SK-N-SH (cell line): ENCODE results near the gene VPS9D1. TPM values are rescaled to one million over a fixed set of nuclear protein-coding genes. Genes with fewer than 3 reads are reported as not detected.

Experiments used
- CTCF ChIA-PET: fragments of 300-600, 350-600 bp; formaldehyde crosslinking; extraction: SDS; loops from one replicate; lab custom pipeline; 2021; lab: Yijun Ruan, JAX
- POLR2A ChIA-PET: fragments of 350-600 bp; sonication (Branson Sonifier 250); formaldehyde crosslinking; extraction: SDS; loops from one replicate; lab custom pipeline; 2020; ENCODE audit warnings: antibody characterized with exemption, inconsistent platforms; lab: Yijun Ruan, JAX
- DNase-seq: peaks from one replicate; pipeline ENCODE4 v3.0.0; 2012
- H2AFZ ChIP-seq: fragments of 200-600 bp; sonication (generic); 2 replicates; pipeline ENCODE4 v1.8.1; 2016; ENCODE audit warnings: antibody characterized with exemption, mild to moderate bottlenecking, low read depth
- H3F3A ChIP-seq: fragments of 200-600 bp; sonication (generic); replicated peaks from 2 replicates; pipeline ENCODE3; 2016; ENCODE audit warnings: antibody characterized with exemption, mild to moderate bottlenecking; ENCODE audit not compliant: insufficient read depth
- H3K27ac ChIP-seq, 2 experiments: fragments of 200-500 bp in 1 of 2; fragments of 200-600 bp in 1 of 2; sonication (Bioruptor generic) in 1 of 2; sonication (generic), shearing (Covaris generic) in 1 of 2; 2 replicates each; pipeline versions ENCODE4 v1.5.1 to v1.6.1; 2014 to 2016; ENCODE audit warnings: low read depth in 2 of 2, inconsistent platforms in 1 of 2, low read length in 1 of 2, mild to moderate bottlenecking in 1 of 2, mixed read lengths in 1 of 2
- H3K27me3 ChIP-seq: fragments of 200-600 bp; sonication (generic), shearing (Covaris generic); 2 replicates; pipeline ENCODE4 v1.6.1; 2016; ENCODE audit warnings: mixed run types; ENCODE audit not compliant: insufficient read depth
- H3K36me3 ChIP-seq, 2 experiments: fragments of 200-500 bp in 1 of 2; fragments of 200-600 bp in 1 of 2; sonication (Bioruptor generic) in 1 of 2; sonication (generic) in 1 of 2; replicated peaks in 1 of 2; 2 replicates each; pipeline versions ENCODE3 to v1.5.1; 2014 to 2016; ENCODE audit warnings: low read length in 1 of 2, mild to moderate bottlenecking in 1 of 2; ENCODE audit not compliant: insufficient read depth in 2 of 2, control insufficient read depth in 1 of 2
- H3K4me1 ChIP-seq, 2 experiments: fragments of 200-500 bp in 1 of 2; fragments of 200-600 bp in 1 of 2; sonication (Bioruptor generic) in 1 of 2; sonication (generic), shearing (Covaris generic) in 1 of 2; 2 replicates each; pipeline versions ENCODE4 v1.5.1 to v1.6.1; 2014 to 2016; ENCODE audit warnings: low read depth in 1 of 2, low read length in 1 of 2, mixed run types in 1 of 2; ENCODE audit not compliant: insufficient read depth in 2 of 2, control insufficient read depth in 1 of 2
- H3K4me2 ChIP-seq: fragments of 200-600 bp; sonication (generic), shearing (Covaris generic); 2 replicates; pipeline ENCODE4 v1.6.1; 2017; ENCODE audit warnings: mixed run types
- H3K4me3 ChIP-seq, 2 experiments: fragments of 200-500 bp in 1 of 2; fragments of 200-600 bp in 1 of 2; sonication (Bioruptor generic) in 1 of 2; sonication (generic), shearing (Covaris generic) in 1 of 2; 2 replicates each; pipeline versions ENCODE4 v1.5.1 to v1.8.1; 2014 to 2016; ENCODE audit warnings: low read depth in 2 of 2, inconsistent platforms in 1 of 2, low read length in 1 of 2, mild to moderate bottlenecking in 1 of 2, mixed read lengths in 1 of 2, moderate library complexity in 1 of 2
- H3K79me2 ChIP-seq: fragments of 200-600 bp; sonication (generic); 2 replicates; pipeline ENCODE4 v1.8.1; 2017; ENCODE audit warnings: mild to moderate bottlenecking; ENCODE audit not compliant: insufficient read depth
- H3K9ac ChIP-seq: fragments of 200-600 bp; sonication (generic); 2 replicates; pipeline ENCODE4 v1.6.1; 2017; ENCODE audit warnings: mixed run types
- H3K9me2 ChIP-seq: fragments of 200-600 bp; sonication (generic); 2 replicates; pipeline ENCODE4 v1.6.1; 2017; ENCODE audit warnings: mixed run types
- H3K9me3 ChIP-seq: fragments of 200-600 bp; sonication (generic); 2 replicates; pipeline ENCODE4 v1.6.1; 2017; ENCODE audit warnings: mixed run types, mild to moderate bottlenecking, moderate library complexity
- H4K20me1 ChIP-seq: fragments of 200-600 bp; sonication (generic); 2 replicates; pipeline ENCODE4 v1.6.1; 2017; ENCODE audit warnings: mild to moderate bottlenecking, mixed run types; ENCODE audit not compliant: insufficient read depth
- CHD2 ChIP-seq: fragments of 150-350 bp; IDR thresholded peaks from 2 replicates; pipeline ENCODE4 v1.6.1; 2018; ENCODE audit warnings: low read length; ENCODE audit not compliant: partially characterized antibody
- ELF1 ChIP-seq: IDR thresholded peaks from 2 replicates; pipeline ENCODE4 v1.4.0; 2012
- EP300 ChIP-seq, 2 experiments: IDR thresholded peaks; 2 replicates each; pipeline versions ENCODE4 v1.4.0 to v1.6.1; 2012; ENCODE audit warnings: borderline replicate concordance in 1 of 2, low read depth in 1 of 2, low read length in 1 of 2
- FOSL2 ChIP-seq: IDR thresholded peaks from 2 replicates; pipeline ENCODE4 v1.4.0; 2012; ENCODE audit warnings: low read depth, mild to moderate bottlenecking, moderate library complexity, borderline replicate concordance
- FOXJ3 ChIP-seq: sonication (generic); formaldehyde crosslinking; IDR thresholded peaks from 2 replicates; pipeline ENCODE4 v1.5.1; 2020; ENCODE audit warnings: mild to moderate bottlenecking, missing genetic modification reagents
- FOXM1 ChIP-seq: IDR thresholded peaks from 2 replicates; pipeline ENCODE4 v1.4.0; 2012; ENCODE audit warnings: low read depth, mild to moderate bottlenecking
- GABPA ChIP-seq: IDR thresholded peaks from 2 replicates; pipeline ENCODE4 v1.4.0; 2012; ENCODE audit warnings: low read depth, mild to moderate bottlenecking
- GATA2 ChIP-seq: sonication (generic); formaldehyde crosslinking; IDR thresholded peaks from 2 replicates; pipeline ENCODE4 v1.5.0; 2020; ENCODE audit warnings: mild to moderate bottlenecking, missing genetic modification reagents
- IRF3 ChIP-seq: fragments of 150-350 bp; IDR thresholded peaks from 2 replicates; pipeline ENCODE4 v1.6.1; 2016; ENCODE audit warnings: mild to moderate bottlenecking, low read depth, low read length
- JUND ChIP-seq: IDR thresholded peaks from 2 replicates; pipeline ENCODE4 v1.4.0; 2012
- MAX ChIP-seq: IDR thresholded peaks from 2 replicates; pipeline ENCODE4 v1.4.0; 2012; ENCODE audit warnings: low read depth
- MXI1 ChIP-seq: IDR thresholded peaks from 2 replicates; pipeline ENCODE4 v1.6.1; 2012; ENCODE audit warnings: mild to moderate bottlenecking, low read depth, low read length, improper control_type of control experiment
- NRF1 ChIP-seq: IDR thresholded peaks from 2 replicates; pipeline ENCODE4 v1.6.1; 2012; ENCODE audit warnings: low read depth, mild to moderate bottlenecking, low read length
- POLR2AphosphoS5 ChIP-seq: IDR thresholded peaks from 2 replicates; pipeline ENCODE4 v1.6.1; 2012; ENCODE audit warnings: low read depth, low read length
- RAD21 ChIP-seq: IDR thresholded peaks from 2 replicates; pipeline ENCODE4 v1.6.1; 2012; ENCODE audit warnings: mild to moderate bottlenecking, low read length
- RXRA ChIP-seq: IDR thresholded peaks from 2 replicates; pipeline ENCODE4 v1.4.0; 2012; ENCODE audit warnings: low read depth, mild to moderate bottlenecking, borderline replicate concordance
- TAF1 ChIP-seq: IDR thresholded peaks from 2 replicates; pipeline ENCODE4 v1.6.1; 2012; ENCODE audit warnings: low read depth, mild to moderate bottlenecking, low read length, moderate library complexity, borderline replicate concordance
- TCF12 ChIP-seq: IDR thresholded peaks from 2 replicates; pipeline ENCODE4 v1.4.0; 2012
- TEAD4 ChIP-seq: IDR thresholded peaks from 2 replicates; pipeline ENCODE4 v1.4.0; 2012; ENCODE audit warnings: mild to moderate bottlenecking, borderline replicate concordance; ENCODE audit not compliant: insufficient read depth
- ZBTB33 ChIP-seq: IDR thresholded peaks from 2 replicates; pipeline ENCODE4 v1.4.0; 2012; ENCODE audit warnings: low read depth, borderline replicate concordance
- WGBS: methylation state at CpG from one replicate; pipeline ENCODE4 v1.1.6; 2017; ENCODE audit warnings: low lambda C conversion rate; 5-methylcytosine and 5-hydroxymethylcytosine counted together
- polyA plus RNA-seq, 3 experiments: library from polyadenylated mRNA; depleted of rRNA; stranded (reverse); fragments of >200 nt; gene quantifications; 2 replicates each; pipeline ENCODE4 v1.2.3, GENCODE V29; 2012

The VPS9D1 gene
- polyA plus RNA-seq, 1 of the 3 experiments (the other 2 are of a cell fraction), result 10.1 TPM

GRCh38 chr16:89749637-89750036, 28.9 kb upstream of the VPS9D1 start:
- DNase-seq, result no peak
- no peaks in the 10 kb centered on the region for H3K9me3 ChIP-seq
- H4K20me1 ChIP-seq, result no peaks in the 10 kb centered on the region
- H3K4me2 ChIP-seq, result no peak overlapping the region
- H3F3A ChIP-seq, result no peaks in the 10 kb centered on the region
- no peak overlapping the region for H3K4me3 ChIP-seq
- 96% methylated on average over 5 of the region's 10 CpGs for WGBS
- no peak overlapping the region for H2AFZ ChIP-seq
- no peaks in the 10 kb centered on the region for H3K27me3 ChIP-seq
- CTCF ChIA-PET, result interaction anchor here (1.2 to 14.5 kb wide), 2 partner anchors 13 to 112 kb away, joined by 3 to 162 read pairs; no protein-coding TSS in a partner anchor
- H3K9me2 ChIP-seq, result no peaks in the 10 kb centered on the region
- no peaks in the 10 kb centered on the region; a peak in 1 of 4 replicates for H3K4me1 ChIP-seq
- H3K9ac ChIP-seq, result no peak overlapping the region
- H3K27ac ChIP-seq, result no peak overlapping the region
- peaks cover 8% of the 10 kb centered on the region; the same call in 1 of the 2 replicates for H3K79me2 ChIP-seq
- H3K36me3 ChIP-seq, result peaks cover 0 to 10% of the 10 kb centered on the region in 2 experiments
- POLR2A ChIA-PET, result no interaction called here
- TF ChIP-seq MAX (no peak), EP300 (IDR thresholded peaks at IDR 0.05; ENCODE audit: borderline replicate concordance in 1 of 2, low read depth in 1 of 2, low read length in 1 of 2) (no peak), ELF1 (no peak), IRF3 (no peak), TCF12 (no peak), FOSL2 (no peak), NRF1 (no peak), TAF1 (no peak), RAD21 (no peak), GATA2 (CRISPR knock-in tag) (no peak), CHD2 (no peak), POLR2AphosphoS5 (no peak), JUND (no peak), MXI1 (no peak), FOXJ3 (CRISPR knock-in tag) (no peak), ZBTB33 (no peak), TEAD4 (no peak), GABPA (no peak), FOXM1 (no peak), RXRA (no peak)
- TF ChIP-seq, all 33 proteins: peak for 0
